T-helper 17 cell (primary cell): ENCODE results near the gene PRM2. TPM values are rescaled to one million over a fixed set of nuclear protein-coding genes. Genes with fewer than 3 reads are reported as not detected.
"Not testable (repeated sequence)": the region's sequence is repeated elsewhere in the genome, so short reads cannot be mapped to it uniquely, and the experiment has no call there.

Source experiments
- ATAC-seq: fragments of 150-1000 bp; cut with Tn5 transposase; 2 replicates; pipeline ENCODE4 v1.10.0; 2021; ENCODE audit warnings: mild to moderate bottlenecking, moderate library complexity
- DNase-seq, 3 donors: peaks; one replicate each; pipeline versions ENCODE4 v3.0.0 to v3.0.0-alpha.2; 2020 to 2021
- H3K9me3 ChIP-seq: one replicate; pipeline ENCODE4 v1.7.0; 2013; ENCODE audit warnings: low read length, mild to moderate bottlenecking; ENCODE audit not compliant: control insufficient read depth, poor library complexity, severe bottlenecking
- H3K27ac Mint-ChIP-seq: one replicate; pipeline ENCODE4 v1.8.0; 2022; ENCODE audit warnings: mild to moderate bottlenecking, moderate library complexity, mixed read lengths
- H3K27me3 Mint-ChIP-seq: one replicate; pipeline ENCODE4 v1.8.0; 2022; ENCODE audit warnings: mixed read lengths
- H3K36me3 Mint-ChIP-seq: one replicate; pipeline ENCODE4 v1.8.0; 2022; ENCODE audit warnings: low read depth, mixed read lengths
- H3K4me1 Mint-ChIP-seq: one replicate; pipeline ENCODE4 v1.8.0; 2022; ENCODE audit warnings: mild to moderate bottlenecking, mixed read lengths
- H3K4me3 Mint-ChIP-seq: one replicate; pipeline ENCODE4 v1.8.0; 2022; ENCODE audit warnings: mild to moderate bottlenecking, moderate library complexity, mixed read lengths
- total RNA-seq, 4 donors: library from RNA in 2 of 4; stranded (reverse) in 2 of 4; gene quantifications; one replicate each; pipeline ENCODE4 v1.2.3 and lab custom pipeline; 2022 to 2026

Gene PRM2
- total RNA-seq, 2 donors from 2014 or later: not detected

DNA sequence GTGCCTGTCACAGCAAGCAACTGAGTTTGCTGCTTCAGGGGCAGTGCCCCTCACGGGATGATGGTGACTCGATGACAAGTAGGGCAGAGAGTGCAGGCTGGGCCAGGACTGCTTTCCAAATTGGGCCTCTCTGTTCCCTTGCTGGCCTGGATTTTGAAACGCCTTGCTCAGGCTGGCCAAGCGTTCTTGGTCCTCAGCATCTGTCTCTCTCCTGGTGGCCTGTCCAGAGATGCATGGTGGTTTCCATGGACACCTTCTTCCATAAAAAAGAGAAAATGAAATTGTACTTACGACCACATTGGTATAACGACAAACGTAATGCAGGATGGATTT, 24.2 kb upstream of the PRM2 start:
- Mint-ChIP-seq H3K27me3 (no peaks in the 10 kb centered on the region), H3K4me1 (peaks cover 7% of the 10 kb centered on the region), H3K4me3 (no peak overlapping the region), H3K27ac (no peak overlapping the region), H3K36me3 (no peaks in the 10 kb centered on the region)
- no peak for DNase-seq
- no peaks in the 10 kb centered on the region for H3K9me3 ChIP-seq
- no peak for ATAC-seq

DNA sequence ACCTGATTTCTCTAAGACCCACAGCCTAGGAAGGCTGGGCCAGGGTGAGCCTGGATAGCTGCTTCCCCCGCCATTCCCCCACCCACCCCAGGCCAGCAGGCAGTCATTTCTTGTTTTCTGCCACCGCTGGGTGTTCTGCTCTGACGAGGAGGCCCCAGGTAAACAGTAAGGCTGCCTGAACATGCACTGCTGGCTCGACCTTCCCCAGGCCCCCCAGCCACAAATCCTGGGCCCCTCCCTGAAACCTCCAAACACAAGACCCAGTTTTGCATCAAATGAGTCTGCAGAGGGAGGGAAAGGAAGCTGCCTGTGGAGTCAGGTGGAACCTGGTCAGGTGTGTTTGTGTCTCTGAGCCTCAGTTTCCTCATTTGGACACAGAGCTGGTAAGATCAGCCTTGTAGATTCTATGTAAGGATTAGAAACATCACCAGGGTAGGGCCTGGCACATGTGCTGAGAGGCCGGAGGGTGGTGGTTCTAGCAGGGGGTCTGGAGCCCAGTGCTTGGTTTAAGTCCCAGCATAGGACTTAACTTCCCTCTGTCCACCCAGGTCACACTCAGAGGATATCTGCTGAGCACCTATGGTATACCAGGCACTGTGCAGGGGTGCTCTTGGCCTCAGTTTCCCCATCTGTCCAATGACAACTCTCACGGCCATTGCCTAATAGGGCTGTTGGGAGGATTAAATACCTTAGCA, 23.7 kb upstream of the PRM2 start:
- H3K9me3 ChIP-seq: no peaks in the 10 kb centered on the region
- Mint-ChIP-seq H3K27me3 (no peaks in the 10 kb centered on the region), H3K4me3 (no peak overlapping the region), H3K36me3 (no peaks in the 10 kb centered on the region), H3K4me1 (peaks cover 7% of the 10 kb centered on the region), H3K27ac (no peak overlapping the region)
- ATAC-seq: no peak
- no peak for DNase-seq

GRCh38 chr16:11298950-11299547, 22.8 kb upstream of the PRM2 start:
- H3K4me1 Mint-ChIP-seq, H3K36me3 Mint-ChIP-seq, ATAC-seq, H3K27me3 Mint-ChIP-seq, H3K4me3 Mint-ChIP-seq, DNase-seq, H3K9me3 ChIP-seq, H3K27ac Mint-ChIP-seq: not testable (repeated sequence)

DNA sequence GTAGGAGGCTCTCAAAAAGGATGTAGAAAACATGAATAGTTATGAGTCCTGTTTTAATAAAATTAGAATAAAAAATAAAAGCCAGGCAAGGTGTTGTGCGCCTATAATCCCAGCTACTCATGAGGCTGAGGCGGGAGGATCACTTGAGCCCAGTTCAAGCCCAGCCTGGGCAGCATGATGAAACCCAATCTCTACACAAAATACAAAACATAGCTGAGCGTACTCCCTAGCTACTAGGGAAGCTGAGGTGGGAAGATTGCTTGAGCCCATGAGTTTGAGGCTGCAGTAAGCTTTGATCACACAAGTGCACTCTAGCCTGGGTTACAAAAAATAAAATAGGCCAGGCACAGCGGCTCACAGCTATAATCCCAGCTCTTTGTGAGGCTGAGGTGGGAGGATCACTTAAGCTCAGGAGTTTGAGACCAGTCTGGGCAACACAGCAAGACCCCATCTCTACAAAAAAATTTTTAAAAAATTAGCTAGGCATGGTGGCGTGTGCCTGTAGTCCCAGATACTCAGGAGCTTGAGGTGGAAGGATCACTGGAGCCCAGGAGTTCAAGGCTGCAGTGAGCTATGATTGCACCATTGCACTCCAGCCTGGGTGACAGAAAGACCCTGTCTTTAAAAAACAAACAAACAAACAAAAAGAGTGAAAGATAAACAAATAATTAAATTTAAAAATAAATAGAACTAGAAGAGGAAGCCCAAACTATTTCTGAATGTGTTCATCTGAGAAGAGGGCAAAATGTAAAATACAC, 22.0 kb upstream of the PRM2 start:
- Mint-ChIP-seq H3K36me3 (no peaks in the 10 kb centered on the region), H3K4me3 (no peak overlapping the region), H3K27ac (peak overlapping the region; percentile 61), H3K4me1 (peaks cover 7% of the 10 kb centered on the region), H3K27me3 (no peaks in the 10 kb centered on the region)
- ATAC-seq (no peak), DNase-seq (no peak)
- H3K9me3 ChIP-seq: no peaks in the 10 kb centered on the region

- Mint-ChIP-seq H3K36me3 (no peaks in the 10 kb centered on the region), H3K4me1 (peaks cover 10% of the 10 kb centered on the region), H3K27me3 (peaks cover 6% of the 10 kb centered on the region), H3K4me3 (peak overlapping the region; percentile 81), H3K27ac (no peak overlapping the region)
- DNase-seq (peak; percentile 27 to 46 (median 31)), ATAC-seq (peak; percentile 96)
- H3K9me3 ChIP-seq: no peaks in the 10 kb centered on the region
These were observed 21.3 kb upstream of the PRM2 start for GRCh38 chr16:11297492-11298142.

DNA sequence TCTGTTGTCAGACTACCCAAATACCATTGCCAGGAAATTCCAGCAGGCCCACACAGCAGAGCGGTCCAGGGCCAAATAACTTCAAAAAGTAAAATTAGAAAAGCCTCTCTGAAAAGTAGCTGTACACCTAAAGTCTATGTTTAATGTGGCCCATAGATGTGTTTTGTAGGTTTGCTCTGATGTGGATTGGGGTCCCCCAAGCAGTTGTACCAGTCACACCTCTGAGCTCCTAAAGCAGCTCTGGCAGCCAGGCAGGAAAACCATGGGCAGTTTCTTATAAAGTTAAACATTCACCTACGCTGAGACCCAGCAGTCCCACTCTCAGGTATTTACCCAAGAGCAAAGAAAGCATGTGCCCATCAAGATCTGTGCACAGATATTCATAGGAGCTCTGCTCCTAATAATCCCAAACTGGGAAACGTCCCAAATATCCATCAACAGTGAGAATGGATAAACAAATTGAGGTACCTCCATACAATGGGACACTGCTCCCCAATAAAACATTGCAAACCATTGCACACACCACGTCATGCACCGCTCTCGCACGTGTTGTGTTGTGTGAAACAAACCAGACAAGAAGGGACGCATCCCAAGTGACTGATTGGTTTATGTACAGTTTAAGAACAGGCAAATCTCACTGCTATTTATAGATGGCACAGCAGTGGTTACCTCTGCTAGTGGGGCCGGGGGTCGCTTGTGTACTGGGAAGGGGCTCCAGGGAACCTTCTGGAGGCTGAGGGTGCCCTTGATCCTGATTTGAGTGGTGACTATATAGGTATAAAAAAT, 20.6 kb upstream of the PRM2 start:
- Mint-ChIP-seq H3K4me1 (peaks cover 10% of the 10 kb centered on the region), H3K4me3 (peak overlapping the region; percentile 81), H3K36me3 (no peaks in the 10 kb centered on the region), H3K27ac (no peak overlapping the region), H3K27me3 (peaks cover 6% of the 10 kb centered on the region)
- ATAC-seq (no peak), DNase-seq (no peak)
- H3K9me3 ChIP-seq: no peaks in the 10 kb centered on the region

- no peak overlapping the region for H3K27ac Mint-ChIP-seq
- H3K9me3 ChIP-seq: no peaks in the 10 kb centered on the region
- ATAC-seq (no peak), DNase-seq (no peak)
- H3K4me1 Mint-ChIP-seq: peaks cover 13% of the 10 kb centered on the region
- peaks cover 3% of the 10 kb centered on the region for H3K36me3 Mint-ChIP-seq
- peaks cover 6% of the 10 kb centered on the region for H3K27me3 Mint-ChIP-seq
- H3K4me3 Mint-ChIP-seq: no peak overlapping the region
These were observed 20.0 kb upstream of the PRM2 start for GRCh38 chr16:11296351-11296705.

- H3K27me3 Mint-ChIP-seq: peaks cover 6% of the 10 kb centered on the region
- H3K36me3 Mint-ChIP-seq: peaks cover 3% of the 10 kb centered on the region
- no peak for DNase-seq
- no peak for ATAC-seq
- H3K27ac Mint-ChIP-seq: no peak overlapping the region
- peaks cover 13% of the 10 kb centered on the region for H3K4me1 Mint-ChIP-seq
- H3K4me3 Mint-ChIP-seq: no peak overlapping the region
- H3K9me3 ChIP-seq: no peaks in the 10 kb centered on the region
These were observed 19.4 kb upstream of the PRM2 start for GRCh38 chr16:11295672-11296071.

- H3K4me3 Mint-ChIP-seq: no peak overlapping the region
- H3K27ac Mint-ChIP-seq: no peak overlapping the region
- H3K4me1 Mint-ChIP-seq: peaks cover 9% of the 10 kb centered on the region
- no peaks in the 10 kb centered on the region for H3K9me3 ChIP-seq
- no peak for ATAC-seq
- DNase-seq: no peak
- peaks cover 24% of the 10 kb centered on the region for H3K27me3 Mint-ChIP-seq
- H3K36me3 Mint-ChIP-seq: peaks cover 3% of the 10 kb centered on the region
These were observed 15.9 kb upstream of the PRM2 start for GRCh38 chr16:11292076-11292748.

DNA sequence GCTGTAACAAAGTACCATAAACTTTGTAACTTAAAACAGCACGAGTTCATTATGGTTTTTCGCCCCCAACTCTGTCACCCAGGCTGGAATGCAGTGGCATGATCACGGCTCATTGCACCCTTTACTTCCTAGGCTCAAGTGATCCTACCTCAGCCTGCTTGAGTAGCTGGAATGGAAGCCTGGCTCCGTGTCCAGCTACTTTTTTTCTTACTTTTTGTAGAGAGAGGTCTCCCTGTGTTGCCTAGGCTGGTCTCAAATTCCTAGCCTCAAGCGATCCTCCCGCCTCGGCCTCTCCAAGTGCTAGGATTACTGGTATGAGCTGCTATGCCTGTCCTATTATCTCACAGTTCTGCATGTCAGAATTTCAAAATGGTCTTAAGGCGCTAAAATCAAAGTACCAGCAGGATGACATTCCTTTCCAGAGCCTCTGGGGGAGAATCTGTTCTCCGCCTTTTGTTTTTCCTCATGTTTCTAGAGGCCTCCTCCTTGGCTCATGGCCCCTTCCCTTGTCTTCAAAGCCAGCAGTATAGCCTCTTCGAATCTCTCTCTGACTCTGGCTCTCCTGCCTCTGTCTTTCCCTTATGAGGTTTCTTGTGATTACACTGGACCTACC, 14.9 kb upstream of the PRM2 start:
- H3K9me3 ChIP-seq: no peaks in the 10 kb centered on the region
- no peak overlapping the region for H3K4me3 Mint-ChIP-seq
- DNase-seq (no peak), ATAC-seq (no peak)
- H3K4me1 Mint-ChIP-seq: peaks cover 9% of the 10 kb centered on the region
- H3K36me3 Mint-ChIP-seq: peaks cover 3% of the 10 kb centered on the region
- peaks cover 24% of the 10 kb centered on the region for H3K27me3 Mint-ChIP-seq
- no peak overlapping the region for H3K27ac Mint-ChIP-seq

DNA sequence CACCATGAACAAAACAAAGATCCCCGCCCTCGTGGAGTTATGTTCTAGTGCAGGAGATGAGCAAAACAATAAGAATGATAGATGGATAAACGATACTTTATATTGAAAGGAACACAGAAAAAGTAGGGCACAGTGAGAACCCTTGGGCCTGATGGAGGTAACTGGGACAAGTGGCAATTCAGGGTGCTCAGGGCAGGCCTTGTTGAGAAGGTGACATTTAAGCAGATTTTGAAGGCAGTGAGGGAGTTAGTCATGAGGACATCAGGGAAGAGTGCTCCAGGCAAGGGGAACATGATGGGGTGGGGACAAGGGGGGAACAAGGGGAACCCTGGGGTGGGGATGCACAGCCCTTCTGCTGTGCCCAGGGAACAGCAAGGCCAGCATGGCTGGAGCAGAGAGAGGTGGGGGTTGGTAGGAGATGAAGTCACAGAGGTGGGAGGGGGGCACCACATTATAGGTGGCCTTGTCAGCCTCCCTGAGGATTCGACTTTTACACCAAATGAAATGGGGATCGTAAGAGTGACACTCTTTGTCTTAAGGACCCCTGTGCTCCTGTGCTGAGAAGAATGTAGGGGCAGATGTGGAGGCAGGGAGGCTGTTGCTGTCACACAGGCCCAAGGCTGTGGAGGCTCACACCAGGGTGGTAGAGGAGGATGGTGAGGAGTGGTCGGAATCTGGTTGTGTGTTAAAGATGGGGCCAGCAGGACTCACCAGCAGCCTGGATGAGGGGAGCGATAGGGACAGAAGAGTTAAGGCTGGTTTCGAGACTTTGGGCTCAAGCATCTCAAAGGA, 14.0 kb upstream of the PRM2 start:
- no peak overlapping the region for H3K27ac Mint-ChIP-seq
- no peak overlapping the region for H3K4me3 Mint-ChIP-seq
- ATAC-seq: no peak
- no peaks in the 10 kb centered on the region for H3K9me3 ChIP-seq
- H3K36me3 Mint-ChIP-seq: peaks cover 3% of the 10 kb centered on the region
- H3K27me3 Mint-ChIP-seq: peaks cover 28% of the 10 kb centered on the region
- H3K4me1 Mint-ChIP-seq: peaks cover 9% of the 10 kb centered on the region
- no peak for DNase-seq

DNA sequence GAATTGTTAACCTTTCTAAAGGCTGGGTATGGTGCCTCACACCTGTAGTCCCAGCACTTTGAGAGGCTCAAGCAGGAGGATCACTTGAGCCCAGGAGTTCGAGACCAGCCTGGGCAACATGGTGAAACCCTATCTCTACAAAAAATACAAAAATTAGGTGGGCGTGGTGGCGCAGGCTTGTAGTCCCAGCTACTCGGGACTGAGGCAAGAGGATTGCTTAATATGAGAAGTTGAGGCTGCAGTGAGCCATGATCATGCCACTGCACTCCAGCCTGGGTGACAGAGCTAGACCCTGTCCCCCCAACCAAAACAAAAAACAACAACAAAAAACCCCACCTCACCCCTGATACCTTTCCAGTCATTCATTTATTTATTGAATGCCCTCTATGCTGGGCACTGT, 13.4 kb upstream of the PRM2 start:
- H3K36me3 Mint-ChIP-seq, DNase-seq, H3K27ac Mint-ChIP-seq, ATAC-seq, H3K9me3 ChIP-seq, H3K4me1 Mint-ChIP-seq, H3K4me3 Mint-ChIP-seq: not testable (repeated sequence)
- peaks cover 30% of the 10 kb centered on the region for H3K27me3 Mint-ChIP-seq
